GM19035 (cell line): ENCODE measurements around the gene MUSK.
"Not testable (repeated sequence)": the region's sequence is repeated elsewhere in the genome, so short reads cannot be mapped to it uniquely, and the experiment has no call there.

ENCODE experiments used
- ATAC-seq: cut with Tn5 transposase; IDR thresholded peaks from one replicate; pipeline ENCODE4 v1.9.1; 2021; ENCODE audit not compliant: unreplicated experiment

Gene MUSK

GRCh38 chr9:110755179-110755578 is 86.6 kb downstream of the MUSK start:
- no peak for ATAC-seq

- no peak for ATAC-seq
Observed at GRCh38 chr9:110758201-110758600, 89.6 kb downstream of the MUSK start.

GRCh38 chr9:110762783-110763182 is 94.2 kb downstream of the MUSK start:
- ATAC-seq: no peak

DNA sequence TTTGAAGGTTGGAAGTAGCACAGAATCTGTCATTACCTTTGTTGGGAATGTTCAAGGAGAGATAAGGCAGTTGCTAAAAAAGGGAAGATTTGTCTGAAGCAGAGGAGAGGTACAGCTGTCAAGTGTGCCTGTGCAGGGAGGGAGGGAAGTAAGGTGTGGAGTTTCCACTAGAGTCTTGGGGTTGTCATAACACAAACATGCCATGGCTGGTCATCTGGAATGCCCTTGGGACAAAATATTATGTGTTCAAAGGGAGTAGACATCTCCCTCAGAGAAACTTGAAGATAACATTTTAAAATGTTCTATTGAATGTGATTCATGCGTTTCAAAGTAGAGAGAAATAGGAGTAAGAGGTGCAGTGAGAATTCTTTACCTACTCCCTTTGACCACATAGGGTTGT is 95.0 kb downstream of the MUSK start:
- ATAC-seq: no peak

DNA sequence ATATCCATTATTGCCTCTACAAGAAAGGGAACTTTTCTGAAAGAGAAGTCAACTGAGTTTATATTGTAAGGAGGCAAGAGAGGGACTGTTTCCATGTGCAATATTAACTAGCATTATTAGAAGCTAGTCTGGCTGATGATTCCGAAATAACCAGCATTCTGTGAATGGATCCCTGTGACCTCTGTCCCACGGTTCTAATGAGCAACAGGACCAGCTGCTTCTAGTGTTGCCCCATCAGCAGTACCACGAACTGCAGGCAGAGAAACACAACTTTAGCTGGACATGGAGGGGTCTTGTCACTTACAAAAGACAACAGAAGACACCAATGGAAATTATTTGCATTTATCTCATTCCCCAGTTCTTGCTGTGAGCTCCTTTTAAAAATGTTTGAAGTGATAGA is 95.4 kb downstream of the MUSK start:
- no peak for ATAC-seq

GRCh38 chr9:110765926-110766325 is 97.3 kb downstream of the MUSK start:
- no peak for ATAC-seq

DNA sequence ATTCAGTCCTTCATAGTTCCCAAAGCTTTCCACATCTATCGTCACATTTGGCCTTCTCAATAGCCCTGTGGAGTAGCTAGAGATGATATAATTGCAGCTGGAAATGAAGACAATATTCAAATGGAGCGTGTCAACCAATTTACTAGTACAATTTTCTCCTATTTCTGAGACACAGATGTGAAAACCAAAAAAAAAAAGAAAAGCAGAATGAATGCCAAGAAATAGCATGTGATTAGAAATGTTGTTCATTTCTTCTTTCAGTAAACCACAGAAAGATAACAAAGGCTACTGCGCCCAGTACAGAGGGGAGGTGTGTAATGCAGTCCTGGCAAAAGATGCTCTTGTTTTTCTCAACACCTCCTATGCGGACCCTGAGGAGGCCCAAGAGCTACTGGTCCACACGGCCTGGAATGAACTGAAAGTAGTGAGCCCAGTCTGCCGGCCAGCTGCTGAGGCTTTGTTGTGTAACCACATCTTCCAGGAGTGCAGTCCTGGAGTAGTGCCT is 99.0 kb downstream of the MUSK start:
- ATAC-seq: no peak

GRCh38 chr9:110768886-110769285 is 100.3 kb downstream of the MUSK start:
- ATAC-seq: no peak

GRCh38 chr9:110769667-110770066 is 101.1 kb downstream of the MUSK start:
- ATAC-seq: no peak

DNA sequence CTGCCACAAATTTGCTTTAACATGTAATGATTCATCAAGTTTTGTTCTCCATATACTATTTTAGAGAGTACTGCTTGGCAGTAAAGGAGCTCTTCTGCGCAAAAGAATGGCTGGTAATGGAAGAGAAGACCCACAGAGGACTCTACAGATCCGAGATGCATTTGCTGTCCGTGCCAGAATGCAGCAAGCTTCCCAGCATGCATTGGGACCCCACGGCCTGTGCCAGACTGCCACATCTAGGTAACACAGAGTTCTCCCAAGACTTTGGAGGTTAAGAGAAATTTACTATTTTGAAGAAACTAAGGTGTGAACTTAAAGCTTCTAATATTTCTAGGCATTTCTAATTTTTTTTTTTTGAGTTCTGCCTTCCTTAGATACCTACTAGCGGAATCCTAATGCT is 107.1 kb downstream of the MUSK start:
- no peak for ATAC-seq

- no peak for ATAC-seq
Observed at GRCh38 chr9:110776221-110776620, 107.6 kb downstream of the MUSK start.

GRCh38 chr9:110777196-110777875 is 108.7 kb downstream of the MUSK start:
- ATAC-seq: no peak

GRCh38 chr9:110777876-110778215 is 109.3 kb downstream of the MUSK start:
- ATAC-seq: no peak

- ATAC-seq: no peak
Observed at GRCh38 chr9:110782701-110783100, 114.1 kb downstream of the MUSK start.

DNA sequence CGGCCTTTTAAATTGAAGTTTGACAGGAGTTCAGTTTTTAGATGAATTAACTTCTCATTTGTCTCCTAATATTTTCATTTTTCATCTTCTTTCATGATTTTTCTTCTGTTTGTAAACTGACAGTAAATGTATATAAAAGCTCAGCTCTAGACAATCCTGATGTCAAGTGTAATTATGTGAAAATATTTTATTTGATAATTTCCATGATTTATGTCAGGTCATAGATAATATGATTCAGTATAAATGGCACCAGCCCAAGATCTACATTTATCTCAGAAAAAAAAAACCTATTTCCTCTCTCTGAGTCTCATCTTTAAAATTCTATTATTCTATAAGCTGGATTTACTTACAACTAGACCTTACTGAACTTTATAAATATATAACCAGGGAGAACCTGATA is 115.7 kb downstream of the MUSK start:
- ATAC-seq: no peak

GRCh38 chr9:110785166-110785565 is 116.6 kb downstream of the MUSK start:
- ATAC-seq: no peak

DNA sequence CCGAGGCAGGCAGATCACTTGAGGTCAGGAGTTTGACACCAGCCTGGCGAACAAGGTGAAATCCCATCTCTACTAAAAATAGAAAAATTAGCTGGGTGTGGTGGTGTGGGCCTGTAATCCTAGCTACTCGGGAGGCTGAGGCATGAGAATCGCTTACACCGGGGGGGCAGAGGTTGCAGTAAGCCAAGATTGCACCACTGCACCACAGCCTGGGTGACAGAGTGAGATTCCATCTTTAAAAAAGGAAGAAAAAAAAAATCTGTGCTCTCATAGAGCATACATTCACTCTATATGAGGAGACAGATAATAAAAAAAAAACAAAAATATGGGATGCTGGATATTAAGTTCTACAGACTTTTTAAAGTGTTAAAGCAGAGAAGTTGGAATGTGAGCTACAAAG is 119.8 kb downstream of the MUSK start:
- ATAC-seq: not testable (repeated sequence)

- no peak for ATAC-seq
Observed at GRCh38 chr9:110788871-110789270, 120.3 kb downstream of the MUSK start.

DNA sequence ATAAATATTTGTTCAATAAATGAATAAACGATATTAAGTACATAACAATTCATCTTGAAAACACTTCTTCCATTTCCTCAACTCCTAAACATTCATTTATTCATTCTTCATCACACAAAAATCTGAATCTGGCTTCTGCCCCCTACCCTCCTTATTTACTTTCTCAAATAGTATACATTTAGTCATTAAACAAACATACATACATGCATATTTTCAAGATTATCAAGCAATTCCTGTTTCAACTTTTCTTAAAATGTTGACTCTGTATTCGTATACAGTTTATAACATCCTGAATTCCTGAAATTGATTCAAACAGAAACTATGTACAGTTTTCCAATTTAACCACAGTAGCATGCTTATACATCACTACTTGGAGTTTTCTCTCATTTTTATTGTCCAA is 129.0 kb downstream of the MUSK start:
- ATAC-seq: no peak

- no peak for ATAC-seq
Observed at GRCh38 chr9:110799396-110799795, 130.8 kb downstream of the MUSK start.

DNA sequence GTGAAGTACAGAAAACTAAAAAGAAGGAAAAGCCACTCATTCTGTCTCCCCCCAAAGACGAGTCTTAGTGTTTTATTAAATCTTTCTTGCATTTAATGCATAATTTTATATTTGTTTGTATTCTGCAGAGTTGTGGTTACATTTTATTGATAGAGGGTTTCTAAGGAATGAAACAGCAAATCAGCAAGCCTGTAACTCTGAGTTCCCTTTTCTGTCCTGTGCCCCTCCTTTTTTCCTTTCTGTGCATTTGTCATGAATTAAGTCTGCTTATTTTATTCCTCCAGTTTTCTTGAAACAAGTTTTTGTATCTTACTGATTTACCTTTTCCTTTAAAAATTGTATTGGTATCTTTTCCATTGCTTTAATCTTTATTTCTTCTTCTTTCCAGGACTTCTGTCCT is 132.8 kb downstream of the MUSK start:
- ATAC-seq: no peak

DNA sequence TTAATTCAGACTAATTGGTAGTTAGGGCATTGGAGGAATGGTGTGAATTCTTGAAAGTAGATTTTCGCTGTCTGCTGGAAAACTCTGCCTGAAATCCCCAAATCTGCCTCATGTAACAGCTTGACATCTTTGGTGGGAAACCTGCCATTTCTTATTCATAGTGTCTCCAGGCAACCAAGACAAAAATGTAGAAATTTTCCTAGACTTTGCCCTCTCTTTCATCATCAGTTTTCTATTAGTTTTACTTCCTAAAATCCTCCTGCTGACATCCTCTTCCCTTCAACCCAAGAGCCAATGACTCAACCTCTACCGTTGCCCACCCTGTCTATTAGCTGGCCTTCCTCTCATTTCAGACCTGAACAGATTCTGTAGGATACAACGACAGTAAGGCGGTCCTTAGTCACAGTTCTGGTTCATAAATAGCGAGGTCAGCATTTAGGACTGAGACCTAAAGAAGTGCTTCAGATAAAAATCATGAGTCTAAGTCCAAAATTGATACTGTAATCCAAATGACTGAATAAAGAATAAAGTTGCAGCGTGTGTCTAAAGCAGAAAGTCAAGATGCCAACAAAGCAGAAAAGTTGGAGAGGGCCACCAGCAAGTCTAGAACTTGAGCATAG is 133.9 kb downstream of the MUSK start:
- ATAC-seq: no peak
